SK-N-SH (cell line): ENCODE results near the gene TRIM40. TPM values are rescaled to one million over a fixed set of nuclear protein-coding genes. Genes with fewer than 3 reads are reported as not detected.

Experiments
- CTCF ChIA-PET: fragments of 300-600, 350-600 bp; formaldehyde crosslinking; extraction: SDS; loops from one replicate; lab custom pipeline; 2021; lab: Yijun Ruan, JAX
- POLR2A ChIA-PET: fragments of 350-600 bp; sonication (Branson Sonifier 250); formaldehyde crosslinking; extraction: SDS; loops from one replicate; lab custom pipeline; 2020; ENCODE audit warnings: antibody characterized with exemption, inconsistent platforms; lab: Yijun Ruan, JAX
- DNase-seq: peaks from one replicate; pipeline ENCODE4 v3.0.0; 2012
- H2AFZ ChIP-seq: fragments of 200-600 bp; sonication (generic); 2 replicates; pipeline ENCODE4 v1.8.1; 2016; ENCODE audit warnings: antibody characterized with exemption, mild to moderate bottlenecking, low read depth
- H3F3A ChIP-seq: fragments of 200-600 bp; sonication (generic); replicated peaks from 2 replicates; pipeline ENCODE3; 2016; ENCODE audit warnings: antibody characterized with exemption, mild to moderate bottlenecking; ENCODE audit not compliant: insufficient read depth
- H3K27ac ChIP-seq, 2 experiments: fragments of 200-500 bp in 1 of 2; fragments of 200-600 bp in 1 of 2; sonication (Bioruptor generic) in 1 of 2; sonication (generic), shearing (Covaris generic) in 1 of 2; 2 replicates each; pipeline versions ENCODE4 v1.5.1 to v1.6.1; 2014 to 2016; ENCODE audit warnings: low read depth in 2 of 2, inconsistent platforms in 1 of 2, low read length in 1 of 2, mild to moderate bottlenecking in 1 of 2, mixed read lengths in 1 of 2
- H3K27me3 ChIP-seq: fragments of 200-600 bp; sonication (generic), shearing (Covaris generic); 2 replicates; pipeline ENCODE4 v1.6.1; 2016; ENCODE audit warnings: mixed run types; ENCODE audit not compliant: insufficient read depth
- H3K36me3 ChIP-seq, 2 experiments: fragments of 200-500 bp in 1 of 2; fragments of 200-600 bp in 1 of 2; sonication (Bioruptor generic) in 1 of 2; sonication (generic) in 1 of 2; replicated peaks in 1 of 2; 2 replicates each; pipeline versions ENCODE3 to v1.5.1; 2014 to 2016; ENCODE audit warnings: low read length in 1 of 2, mild to moderate bottlenecking in 1 of 2; ENCODE audit not compliant: insufficient read depth in 2 of 2, control insufficient read depth in 1 of 2
- H3K4me1 ChIP-seq, 2 experiments: fragments of 200-500 bp in 1 of 2; fragments of 200-600 bp in 1 of 2; sonication (Bioruptor generic) in 1 of 2; sonication (generic), shearing (Covaris generic) in 1 of 2; 2 replicates each; pipeline versions ENCODE4 v1.5.1 to v1.6.1; 2014 to 2016; ENCODE audit warnings: low read depth in 1 of 2, low read length in 1 of 2, mixed run types in 1 of 2; ENCODE audit not compliant: insufficient read depth in 2 of 2, control insufficient read depth in 1 of 2
- H3K4me2 ChIP-seq: fragments of 200-600 bp; sonication (generic), shearing (Covaris generic); 2 replicates; pipeline ENCODE4 v1.6.1; 2017; ENCODE audit warnings: mixed run types
- H3K4me3 ChIP-seq, 2 experiments: fragments of 200-500 bp in 1 of 2; fragments of 200-600 bp in 1 of 2; sonication (Bioruptor generic) in 1 of 2; sonication (generic), shearing (Covaris generic) in 1 of 2; 2 replicates each; pipeline versions ENCODE4 v1.5.1 to v1.8.1; 2014 to 2016; ENCODE audit warnings: low read depth in 2 of 2, inconsistent platforms in 1 of 2, low read length in 1 of 2, mild to moderate bottlenecking in 1 of 2, mixed read lengths in 1 of 2, moderate library complexity in 1 of 2
- H3K79me2 ChIP-seq: fragments of 200-600 bp; sonication (generic); 2 replicates; pipeline ENCODE4 v1.8.1; 2017; ENCODE audit warnings: mild to moderate bottlenecking; ENCODE audit not compliant: insufficient read depth
- H3K9ac ChIP-seq: fragments of 200-600 bp; sonication (generic); 2 replicates; pipeline ENCODE4 v1.6.1; 2017; ENCODE audit warnings: mixed run types
- H3K9me2 ChIP-seq: fragments of 200-600 bp; sonication (generic); 2 replicates; pipeline ENCODE4 v1.6.1; 2017; ENCODE audit warnings: mixed run types
- H3K9me3 ChIP-seq: fragments of 200-600 bp; sonication (generic); 2 replicates; pipeline ENCODE4 v1.6.1; 2017; ENCODE audit warnings: mixed run types, mild to moderate bottlenecking, moderate library complexity
- H4K20me1 ChIP-seq: fragments of 200-600 bp; sonication (generic); 2 replicates; pipeline ENCODE4 v1.6.1; 2017; ENCODE audit warnings: mild to moderate bottlenecking, mixed run types; ENCODE audit not compliant: insufficient read depth
- ELF1 ChIP-seq: IDR thresholded peaks from 2 replicates; pipeline ENCODE4 v1.4.0; 2012
- EP300 ChIP-seq, 2 experiments: IDR thresholded peaks; 2 replicates each; pipeline versions ENCODE4 v1.4.0 to v1.6.1; 2012; ENCODE audit warnings: borderline replicate concordance in 1 of 2, low read depth in 1 of 2, low read length in 1 of 2
- EZH2phosphoT487 ChIP-seq: fragments of 200-600 bp; sonication (generic); IDR thresholded peaks from 2 replicates; pipeline ENCODE4 v1.6.1; 2017; ENCODE audit warnings: low read depth, mixed run types, mild to moderate bottlenecking, antibody characterized with exemption, moderate library complexity, borderline replicate concordance
- FOSL2 ChIP-seq: IDR thresholded peaks from 2 replicates; pipeline ENCODE4 v1.4.0; 2012; ENCODE audit warnings: low read depth, mild to moderate bottlenecking, moderate library complexity, borderline replicate concordance
- JUND ChIP-seq: IDR thresholded peaks from 2 replicates; pipeline ENCODE4 v1.4.0; 2012
- MXI1 ChIP-seq: IDR thresholded peaks from 2 replicates; pipeline ENCODE4 v1.6.1; 2012; ENCODE audit warnings: mild to moderate bottlenecking, low read depth, low read length, improper control_type of control experiment
- POLR2AphosphoS5 ChIP-seq: IDR thresholded peaks from 2 replicates; pipeline ENCODE4 v1.6.1; 2012; ENCODE audit warnings: low read depth, low read length
- RAD21 ChIP-seq: IDR thresholded peaks from 2 replicates; pipeline ENCODE4 v1.6.1; 2012; ENCODE audit warnings: mild to moderate bottlenecking, low read length
- RFX5 ChIP-seq: IDR thresholded peaks from 2 replicates; pipeline ENCODE4 v1.6.1; 2012; ENCODE audit warnings: mild to moderate bottlenecking, improper control_type of control experiment, low read length
- RXRA ChIP-seq: IDR thresholded peaks from 2 replicates; pipeline ENCODE4 v1.4.0; 2012; ENCODE audit warnings: low read depth, mild to moderate bottlenecking, borderline replicate concordance
- SIN3A ChIP-seq: IDR thresholded peaks from 2 replicates; pipeline ENCODE4 v1.6.1; 2012; ENCODE audit warnings: low read depth, mild to moderate bottlenecking, low read length, moderate library complexity, borderline replicate concordance
- SMC3 ChIP-seq: IDR thresholded peaks from 2 replicates; pipeline ENCODE4 v1.6.1; 2012; ENCODE audit warnings: low read depth, low read length, improper control_type of control experiment
- USF1 ChIP-seq: IDR thresholded peaks from 2 replicates; pipeline ENCODE4 v1.4.0; 2012; ENCODE audit warnings: low read depth, borderline replicate concordance
- YY1 ChIP-seq: IDR thresholded peaks from 2 replicates; pipeline ENCODE4 v1.4.0; 2012; ENCODE audit warnings: low read depth, mild to moderate bottlenecking
- WGBS: methylation state at CpG from one replicate; pipeline ENCODE4 v1.1.6; 2017; ENCODE audit warnings: low lambda C conversion rate; 5-methylcytosine and 5-hydroxymethylcytosine counted together
- polyA plus RNA-seq, 3 experiments: library from polyadenylated mRNA; depleted of rRNA; stranded (reverse); fragments of >200 nt; gene quantifications; 2 replicates each; pipeline ENCODE4 v1.2.3, GENCODE V29; 2012
- TF ChIP-seq, protein P1 (sequence below): IDR thresholded peaks from 2 replicates; pipeline ENCODE4 v1.4.0; 2012; ENCODE audit warnings: low read depth, borderline replicate concordance
- TF ChIP-seq, protein P2 (sequence below): fragments of 150-350 bp; IDR thresholded peaks from 2 replicates; pipeline ENCODE4 v1.6.1; 2017; ENCODE audit warnings: antibody characterized with exemption, low read length, low read depth, borderline replicate concordance
- TF ChIP-seq, protein P3 (sequence below): IDR thresholded peaks from 2 replicates; pipeline ENCODE4; 2012
- TF ChIP-seq, protein P4 (sequence below): IDR thresholded peaks from 2 replicates; pipeline ENCODE4 v1.4.0; 2012; ENCODE audit warnings: low read depth

The TRIM40 gene
- polyA plus RNA-seq, 1 of the 3 experiments (the other 2 are of a cell fraction), result not detected

- Histone ChIP-seq H3K4me3 (peak overlapping the region in 1 of 2 experiments; percentile 17; a peak in 1 of 4 replicates), H3K79me2 (no peaks in the 10 kb centered on the region), H3K27me3 (peaks cover 76% of the 10 kb centered on the region), H4K20me1 (no peaks in the 10 kb centered on the region), H3K27ac (no peak overlapping the region), H3K4me1 (peaks cover 5 to 11% of the 10 kb centered on the region in 2 experiments; a peak in 2 of 4 replicates), H3K36me3 (no peaks in the 10 kb centered on the region), H3K9me2 (no peaks in the 10 kb centered on the region), H3K4me2 (peak overlapping the region; percentile 60), H3K9me3 (no peaks in the 10 kb centered on the region), H3K9ac (no peak overlapping the region), H3F3A (peaks cover 6% of the 10 kb centered on the region), H2AFZ (peak overlapping the region; percentile 43; the same call in 1 of the 2 replicates)
- peak; percentile 45 for DNase-seq
- ChIA-PET CTCF (interaction anchor here (1.1 to 8.9 kb wide), 5 partner anchors 31 to 266 kb away, joined by 3 to 207 read pairs (median 5); no protein-coding TSS in a partner anchor), POLR2A (no interaction called here)
- WGBS, result 22% methylated on average over 39 of the region's 47 CpGs
- TF ChIP-seq EZH2phosphoT487, result peak; percentile 25; the same call in 1 of the 2 replicates
- TF ChIP-seq SIN3A, result no peak
Measured at GRCh38 chr6:30100585-30101443, 35.1 kb upstream of the TRIM40 start.

DNA sequence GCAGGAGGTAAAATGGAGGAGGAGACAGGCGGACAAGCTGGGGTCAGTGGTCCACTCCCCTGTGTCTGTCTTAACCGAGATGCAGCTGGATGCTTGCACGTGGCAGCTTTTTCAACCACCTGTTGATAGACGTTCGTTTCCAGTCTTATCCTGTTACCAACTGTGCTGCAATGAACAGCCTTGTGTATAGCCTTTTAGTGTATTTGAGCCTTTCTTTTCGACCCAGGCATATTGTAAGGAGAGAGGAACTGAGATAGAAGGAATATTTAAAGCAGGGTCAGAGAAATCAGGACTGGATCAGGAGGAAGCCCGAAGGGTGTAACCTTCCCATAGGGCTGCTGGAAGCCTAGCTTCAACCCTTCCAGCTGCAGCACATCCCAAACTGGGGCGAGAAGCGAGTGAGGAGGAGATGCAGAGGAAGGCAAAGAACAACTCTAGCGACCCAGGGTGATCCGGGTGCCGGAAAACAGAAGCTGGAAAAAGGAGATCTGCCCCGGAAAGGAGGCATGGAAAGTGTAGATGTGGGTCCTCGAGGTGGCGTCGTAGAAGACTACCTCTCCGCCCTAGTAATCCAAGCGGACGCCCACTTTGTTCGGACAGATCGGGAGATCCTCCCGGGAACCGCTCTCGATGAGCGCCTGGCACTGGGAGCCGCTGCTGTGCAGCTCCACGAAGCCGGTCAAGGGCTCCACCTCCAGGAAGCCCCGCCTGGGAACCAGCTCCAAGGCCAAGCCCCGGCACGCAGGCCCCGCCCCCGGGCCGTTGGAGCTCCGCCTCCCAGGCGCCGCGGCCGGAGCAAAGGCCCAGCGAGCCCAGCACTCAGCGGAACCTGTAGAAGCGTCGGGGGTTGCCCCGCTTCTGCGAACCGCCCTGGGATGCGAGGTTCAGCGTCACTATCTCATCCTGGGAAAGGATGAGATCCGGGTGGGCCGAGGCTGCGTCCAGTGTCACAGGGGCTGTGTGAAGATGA lies 34.2 kb upstream of the TRIM40 start:
- peak overlapping the region; percentile 35 to 44 for H3K4me3 ChIP-seq
- H3K9me3 ChIP-seq, result no peaks in the 10 kb centered on the region
- H3F3A ChIP-seq, result peaks cover 6% of the 10 kb centered on the region
- ChIA-PET POLR2A (interaction anchor here (1.0 kb wide), 1 partner anchor 35 kb away, joined by 4 read pairs; the partner anchor contains the start of gene PPP1R11), CTCF (interaction anchor here (0.6 to 8.9 kb wide), 8 partner anchors 10 to 309 kb away, joined by 3 to 207 read pairs (median 3); no protein-coding TSS in a partner anchor)
- no peak overlapping the region for H3K9ac ChIP-seq
- H3K4me1 ChIP-seq, result peaks cover 5 to 11% of the 10 kb centered on the region in 2 experiments; a peak in 2 of 4 replicates
- H3K4me2 ChIP-seq, result peak overlapping the region; percentile 68
- no peak overlapping the region for H3K27ac ChIP-seq
- peak overlapping the region; percentile 66 for H2AFZ ChIP-seq
- no peaks in the 10 kb centered on the region for H3K79me2 ChIP-seq
- peak; percentile 89 for DNase-seq
- no peaks in the 10 kb centered on the region for H4K20me1 ChIP-seq
- TF ChIP-seq, protein P1, sequence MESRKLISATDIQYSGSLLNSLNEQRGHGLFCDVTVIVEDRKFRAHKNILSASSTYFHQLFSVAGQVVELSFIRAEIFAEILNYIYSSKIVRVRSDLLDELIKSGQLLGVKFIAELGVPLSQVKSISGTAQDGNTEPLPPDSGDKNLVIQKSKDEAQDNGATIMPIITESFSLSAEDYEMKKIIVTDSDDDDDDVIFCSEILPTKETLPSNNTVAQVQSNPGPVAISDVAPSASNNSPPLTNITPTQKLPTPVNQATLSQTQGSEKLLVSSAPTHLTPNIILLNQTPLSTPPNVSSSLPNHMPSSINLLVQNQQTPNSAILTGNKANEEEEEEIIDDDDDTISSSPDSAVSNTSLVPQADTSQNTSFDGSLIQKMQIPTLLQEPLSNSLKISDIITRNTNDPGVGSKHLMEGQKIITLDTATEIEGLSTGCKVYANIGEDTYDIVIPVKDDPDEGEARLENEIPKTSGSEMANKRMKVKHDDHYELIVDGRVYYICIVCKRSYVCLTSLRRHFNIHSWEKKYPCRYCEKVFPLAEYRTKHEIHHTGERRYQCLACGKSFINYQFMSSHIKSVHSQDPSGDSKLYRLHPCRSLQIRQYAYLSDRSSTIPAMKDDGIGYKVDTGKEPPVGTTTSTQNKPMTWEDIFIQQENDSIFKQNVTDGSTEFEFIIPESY, result no peak
- TF ChIP-seq EP300 (IDR thresholded peaks at IDR 0.05; ENCODE audit: borderline replicate concordance in 1 of 2, low read depth in 1 of 2, low read length in 1 of 2) (no peak), POLR2AphosphoS5 (no peak), EZH2phosphoT487 (peak; percentile 32; the same call in 1 of the 2 replicates), USF1 (no peak), RXRA (no peak), ELF1 (no peak), RFX5 (no peak), YY1 (no peak), MXI1 (no peak), FOSL2 (no peak), RAD21 (no peak), SMC3 (no peak), JUND (no peak)
- TF ChIP-seq, protein P2, sequence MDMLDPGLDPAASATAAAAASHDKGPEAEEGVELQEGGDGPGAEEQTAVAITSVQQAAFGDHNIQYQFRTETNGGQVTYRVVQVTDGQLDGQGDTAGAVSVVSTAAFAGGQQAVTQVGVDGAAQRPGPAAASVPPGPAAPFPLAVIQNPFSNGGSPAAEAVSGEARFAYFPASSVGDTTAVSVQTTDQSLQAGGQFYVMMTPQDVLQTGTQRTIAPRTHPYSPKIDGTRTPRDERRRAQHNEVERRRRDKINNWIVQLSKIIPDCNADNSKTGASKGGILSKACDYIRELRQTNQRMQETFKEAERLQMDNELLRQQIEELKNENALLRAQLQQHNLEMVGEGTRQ, result no peak
- TF ChIP-seq, protein P3, sequence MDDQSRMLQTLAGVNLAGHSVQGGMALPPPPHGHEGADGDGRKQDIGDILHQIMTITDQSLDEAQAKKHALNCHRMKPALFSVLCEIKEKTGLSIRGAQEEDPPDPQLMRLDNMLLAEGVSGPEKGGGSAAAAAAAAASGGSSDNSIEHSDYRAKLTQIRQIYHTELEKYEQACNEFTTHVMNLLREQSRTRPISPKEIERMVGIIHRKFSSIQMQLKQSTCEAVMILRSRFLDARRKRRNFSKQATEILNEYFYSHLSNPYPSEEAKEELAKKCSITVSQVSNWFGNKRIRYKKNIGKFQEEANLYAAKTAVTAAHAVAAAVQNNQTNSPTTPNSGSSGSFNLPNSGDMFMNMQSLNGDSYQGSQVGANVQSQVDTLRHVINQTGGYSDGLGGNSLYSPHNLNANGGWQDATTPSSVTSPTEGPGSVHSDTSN, result no peak
- TF ChIP-seq, protein P4, sequence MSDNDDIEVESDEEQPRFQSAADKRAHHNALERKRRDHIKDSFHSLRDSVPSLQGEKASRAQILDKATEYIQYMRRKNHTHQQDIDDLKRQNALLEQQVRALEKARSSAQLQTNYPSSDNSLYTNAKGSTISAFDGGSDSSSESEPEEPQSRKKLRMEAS, result 0 out of 2 replicates have a peak, but pooled peaks have one; percentile 16
- H3K36me3 ChIP-seq, result no peaks in the 10 kb centered on the region
- no peaks in the 10 kb centered on the region for H3K9me2 ChIP-seq
- 8% methylated on average over 24 of the region's 51 CpGs for WGBS
- H3K27me3 ChIP-seq, result peaks cover 72% of the 10 kb centered on the region
